Measurements from ENCODE around the gene ITIH2.
"Not testable (repeated sequence)": the region's sequence is repeated elsewhere in the genome, so short reads cannot be mapped to it uniquely, and the experiment has no call there.

ITIH2 gene

DNA sequence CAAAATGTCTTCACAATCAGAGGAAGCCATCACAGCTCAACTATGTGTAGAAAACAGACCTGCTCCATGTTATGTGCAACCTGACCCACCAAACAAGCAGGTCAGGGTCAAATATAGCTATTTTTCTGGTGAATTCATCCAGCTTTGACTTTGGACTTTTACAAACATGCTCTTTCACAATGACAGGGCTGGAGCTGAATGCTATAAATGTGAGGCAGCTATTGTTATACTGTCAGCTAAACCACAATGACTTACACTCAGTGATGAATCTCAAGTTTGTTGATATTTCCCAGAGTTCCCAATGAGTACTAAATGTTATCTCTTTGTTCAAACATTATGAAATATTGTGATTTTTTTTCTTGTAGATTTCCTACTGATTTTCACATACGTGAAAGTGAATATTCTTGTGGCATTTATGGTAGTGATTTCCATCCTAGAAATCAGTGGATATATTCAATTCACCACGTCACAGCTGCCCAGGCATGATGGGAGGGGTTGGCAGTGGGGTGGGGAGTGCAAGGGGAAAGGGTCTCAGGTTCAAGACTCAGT, 2.5 kb upstream of the ITIH2 start:
- DNase-seq: no peak

- no peak for DNase-seq
Observed at GRCh38 chr10:7701158-7701742, 1.9 kb upstream of the ITIH2 start.

DNA sequence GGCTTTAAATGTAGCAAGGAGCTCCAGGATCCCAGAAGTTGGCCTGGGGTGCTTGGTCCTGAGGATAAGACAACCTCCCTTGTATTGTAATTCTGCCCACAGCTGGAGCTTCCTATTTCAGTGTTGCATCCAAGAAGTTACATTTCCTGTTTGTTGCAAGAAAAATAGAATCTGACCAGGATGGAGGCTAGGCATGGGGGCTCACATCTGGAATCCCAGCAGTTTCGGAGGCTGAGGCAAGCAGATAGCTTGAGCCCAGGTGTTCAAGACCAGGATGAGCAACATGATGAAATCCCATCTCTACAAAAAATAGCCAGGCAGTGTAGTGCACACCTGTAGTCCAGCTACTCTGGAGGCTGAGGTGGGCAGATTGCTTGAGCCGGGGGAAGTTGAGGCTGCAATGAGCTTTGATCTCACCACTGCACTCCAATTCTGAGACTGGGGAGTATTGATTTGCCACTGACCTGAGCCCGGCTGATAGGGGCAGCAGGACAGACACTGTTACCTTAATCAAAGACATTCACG, 766 bp upstream of the ITIH2 start:
- no peak for DNase-seq

DNA sequence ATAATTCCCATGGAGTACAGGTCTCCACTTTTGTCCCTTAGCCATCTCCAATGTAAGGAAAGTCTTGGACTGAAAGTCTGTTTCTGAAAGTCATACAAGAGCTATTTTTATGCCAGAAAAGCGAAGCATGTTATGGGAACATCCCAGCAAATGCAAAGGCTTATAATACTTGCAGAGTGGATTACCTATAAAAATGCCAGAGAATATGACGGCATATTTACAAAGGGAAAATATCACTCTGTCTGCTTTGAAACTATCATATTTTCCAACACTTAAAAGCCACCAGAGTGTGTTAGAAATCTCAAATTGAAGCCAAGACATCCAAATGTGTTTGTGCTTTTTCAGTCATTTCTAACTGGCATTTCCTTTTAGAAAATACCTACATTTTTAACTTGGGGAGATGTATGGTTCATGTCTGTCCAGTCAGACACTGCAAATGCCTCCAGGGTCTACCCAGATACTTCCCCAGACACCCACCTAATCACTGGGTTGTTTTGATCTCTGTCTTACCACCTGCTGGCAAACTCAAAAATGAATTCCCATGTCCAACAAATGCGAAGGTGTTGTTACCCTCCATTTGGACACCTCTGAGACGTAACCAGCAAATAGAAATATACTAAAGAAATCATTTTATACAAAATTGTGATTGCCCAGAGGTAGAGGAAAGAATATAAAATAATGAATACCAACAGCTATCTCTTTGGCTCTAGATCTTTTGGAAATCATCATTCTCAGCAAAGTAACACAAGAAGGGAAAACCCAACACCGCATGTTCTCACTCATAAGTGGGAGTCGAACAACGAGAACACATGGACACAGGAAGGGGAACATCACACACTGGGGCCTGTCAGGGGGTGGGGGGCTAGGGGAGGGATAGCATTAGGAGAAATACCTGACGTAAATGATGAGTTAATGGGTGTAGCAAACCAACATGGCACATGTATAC, 1.2 kb downstream of the ITIH2 start:
- DNase-seq: no peak

- no peak for DNase-seq
Observed at GRCh38 chr10:7705341-7705740, 2.2 kb downstream of the ITIH2 start.

DNA sequence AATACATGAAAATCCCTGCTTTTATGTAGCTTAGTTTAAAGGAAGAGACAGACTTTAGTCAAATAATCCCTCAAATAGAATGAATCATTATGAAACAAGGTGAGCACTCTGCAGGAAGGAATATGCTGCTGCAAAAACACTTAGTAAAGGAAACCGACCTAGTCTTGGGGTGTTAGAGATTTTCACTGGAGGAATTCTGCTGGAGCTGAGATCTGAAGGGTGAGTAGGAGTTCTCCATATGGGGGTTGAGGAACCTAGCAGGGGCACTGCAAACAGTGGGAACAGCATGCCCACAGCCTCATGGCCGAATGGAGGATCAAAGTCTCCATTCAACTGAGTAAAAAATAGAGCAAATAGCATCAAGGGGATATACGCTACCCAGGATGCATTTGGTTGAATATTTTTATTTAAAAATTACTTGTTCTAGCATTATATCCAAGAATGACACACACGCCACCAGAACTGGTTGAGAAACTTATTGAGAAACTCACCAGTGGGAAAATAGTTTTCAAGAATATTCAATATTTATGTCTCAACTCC, 3.5 kb downstream of the ITIH2 start:
- DNase-seq: no peak

DNA sequence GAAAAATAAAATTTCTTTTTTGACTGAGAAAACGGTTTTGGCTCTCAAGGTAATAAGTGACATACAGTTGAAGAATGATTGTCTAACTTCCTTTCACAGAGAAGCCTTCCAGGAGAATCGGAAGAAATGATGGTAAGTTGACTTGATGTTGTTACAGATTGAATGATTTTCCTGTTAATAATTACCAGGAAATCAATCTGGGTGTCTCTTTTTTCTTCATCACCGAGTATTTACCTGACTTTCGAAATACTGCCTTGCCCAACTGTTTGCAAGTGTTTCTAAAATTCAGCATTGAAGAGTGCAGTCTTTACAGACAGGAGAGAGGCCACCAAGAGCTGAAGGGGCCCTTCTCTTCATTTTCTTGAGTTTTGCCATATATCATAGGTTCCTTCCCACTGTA, 4.0 kb downstream of the ITIH2 start:
- no peak for DNase-seq

DNA sequence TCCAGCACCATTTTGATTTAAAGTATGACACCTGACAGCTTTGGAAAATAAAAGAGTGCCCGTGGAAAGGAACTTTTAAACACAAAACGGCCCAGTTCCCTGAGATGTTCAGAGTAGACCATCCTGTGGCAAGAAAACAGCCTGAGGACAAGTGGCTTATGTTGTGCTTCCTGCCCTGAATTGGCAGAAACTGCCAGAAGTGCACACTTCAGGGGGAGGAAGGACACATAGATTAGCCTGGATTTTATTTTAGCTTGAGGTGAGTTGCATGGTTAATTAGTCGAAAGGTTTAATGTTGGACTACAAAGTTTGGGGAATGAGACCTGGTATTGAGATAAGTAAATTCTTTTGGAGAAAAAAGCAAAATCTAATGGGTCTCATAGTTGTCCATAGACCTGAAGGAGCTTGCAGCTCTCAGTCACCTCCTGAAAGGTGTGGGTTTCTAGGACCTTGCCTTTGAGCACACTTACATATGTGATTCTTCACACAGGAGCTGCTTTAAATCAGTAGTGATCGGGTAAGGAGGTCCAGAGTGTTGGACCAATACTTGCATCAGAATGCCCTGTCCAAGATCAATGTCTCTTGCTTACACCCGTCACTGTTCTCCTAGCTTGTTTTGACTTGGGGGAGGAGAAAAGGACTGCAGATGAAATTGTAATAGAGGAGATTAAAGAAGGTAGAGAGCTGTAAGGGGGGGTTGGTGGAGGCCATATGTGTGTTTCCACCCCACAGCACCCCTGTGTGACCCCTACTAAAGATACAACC, 4.9 kb downstream of the ITIH2 start:
- no peak for DNase-seq

DNA sequence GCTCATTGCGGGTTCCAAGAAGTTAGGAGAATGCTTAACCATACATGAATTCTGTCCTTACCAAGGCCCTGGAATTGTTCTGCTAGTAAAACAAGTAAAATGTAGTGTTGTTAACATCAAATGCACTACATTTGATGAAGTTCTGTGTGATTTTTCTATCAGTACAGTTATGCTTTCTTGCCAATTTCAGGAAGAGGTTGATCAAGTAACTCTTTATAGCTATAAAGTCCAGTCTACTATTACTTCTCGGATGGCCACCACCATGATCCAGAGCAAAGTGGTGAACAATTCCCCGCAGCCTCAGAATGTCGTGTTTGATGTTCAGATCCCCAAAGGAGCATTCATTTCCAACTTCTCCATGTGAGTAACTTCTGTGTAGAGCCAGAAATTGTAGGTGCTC, 5.7 kb downstream of the ITIH2 start:
- DNase-seq: no peak

DNA sequence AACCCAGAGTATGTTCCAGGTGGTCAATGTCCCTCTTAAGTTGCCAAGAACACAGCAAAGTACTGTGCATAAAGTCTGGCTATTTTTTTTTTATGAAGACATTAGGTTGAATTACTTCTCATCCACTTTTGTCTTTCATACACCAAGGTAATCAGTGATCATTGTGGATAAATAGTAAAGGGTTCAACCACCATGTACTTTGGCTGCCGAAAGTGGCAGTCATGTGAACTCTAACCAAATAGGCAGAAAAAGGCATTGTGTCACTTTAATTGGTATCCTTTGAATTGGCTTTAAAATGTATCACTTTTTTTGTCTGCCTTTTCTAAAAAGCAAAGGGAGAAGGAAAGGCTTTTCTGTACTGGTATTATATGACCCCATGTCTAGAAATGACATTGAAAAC, 7.3 kb downstream of the ITIH2 start:
- no peak for DNase-seq

DNA sequence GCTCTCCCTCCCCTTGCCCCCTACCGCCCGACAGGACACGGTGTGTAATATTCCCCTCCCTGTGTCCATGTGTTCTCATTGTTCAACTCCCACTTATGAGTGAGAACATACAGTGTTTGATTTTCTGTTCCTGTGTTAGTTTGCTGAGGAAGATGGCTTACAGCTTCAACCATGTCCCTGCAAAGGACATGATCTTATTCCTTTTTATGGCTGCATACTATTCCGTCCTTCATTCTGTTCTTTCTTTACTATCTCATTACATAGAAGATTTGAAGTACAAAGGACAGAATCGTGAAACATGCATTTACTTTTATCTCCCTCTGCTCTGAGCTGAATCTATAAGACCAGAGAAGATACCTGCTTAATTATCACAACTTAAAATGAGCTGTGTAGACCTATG, 8.0 kb downstream of the ITIH2 start:
- not testable (repeated sequence) for DNase-seq

- DNase-seq: no peak
Observed at GRCh38 chr10:7715515-7715914, 12.4 kb downstream of the ITIH2 start.

DNA sequence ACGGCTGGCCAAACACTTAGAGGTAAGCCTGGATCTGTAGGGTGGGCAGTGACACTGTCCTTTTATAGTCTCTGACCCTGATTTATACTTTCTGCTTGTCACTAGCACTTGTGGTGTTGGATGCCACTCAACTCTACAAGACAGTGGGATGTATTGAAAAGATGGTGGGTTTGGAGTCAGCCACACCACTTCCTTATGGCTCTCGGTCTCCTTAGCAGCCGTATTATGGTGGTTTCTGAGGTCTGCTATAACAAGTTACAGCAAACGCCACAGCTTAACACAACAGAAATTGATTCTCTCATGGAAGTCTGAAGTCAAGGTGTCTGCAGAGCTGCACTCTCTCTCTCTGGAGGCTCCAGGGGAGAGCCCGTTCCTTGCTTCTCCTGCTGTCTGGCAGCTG, 14.7 kb downstream of the ITIH2 start:
- DNase-seq: no peak

DNA sequence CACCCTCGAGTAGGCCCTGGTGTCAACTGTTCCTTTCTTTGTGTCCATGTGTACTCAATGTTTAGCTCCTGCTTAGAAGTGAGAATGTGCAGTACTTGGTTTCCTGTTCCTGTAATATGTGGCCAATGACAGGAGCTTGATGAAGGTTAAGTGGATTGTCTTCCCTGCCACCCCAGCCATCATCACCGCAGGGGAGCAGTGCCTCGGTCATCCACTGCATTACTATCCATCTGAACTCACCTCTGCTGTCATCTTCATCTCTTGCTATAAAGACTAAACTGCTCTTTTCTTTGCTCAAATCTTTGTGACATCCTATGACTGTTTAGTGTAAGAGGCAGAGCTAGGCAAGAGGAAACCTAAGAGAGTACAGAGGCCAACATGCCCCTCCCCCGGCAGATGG, 15.6 kb downstream of the ITIH2 start:
- no peak for DNase-seq

GRCh38 chr10:7720478-7720877, 17.4 kb downstream of the ITIH2 start:
- no peak for DNase-seq

DNA sequence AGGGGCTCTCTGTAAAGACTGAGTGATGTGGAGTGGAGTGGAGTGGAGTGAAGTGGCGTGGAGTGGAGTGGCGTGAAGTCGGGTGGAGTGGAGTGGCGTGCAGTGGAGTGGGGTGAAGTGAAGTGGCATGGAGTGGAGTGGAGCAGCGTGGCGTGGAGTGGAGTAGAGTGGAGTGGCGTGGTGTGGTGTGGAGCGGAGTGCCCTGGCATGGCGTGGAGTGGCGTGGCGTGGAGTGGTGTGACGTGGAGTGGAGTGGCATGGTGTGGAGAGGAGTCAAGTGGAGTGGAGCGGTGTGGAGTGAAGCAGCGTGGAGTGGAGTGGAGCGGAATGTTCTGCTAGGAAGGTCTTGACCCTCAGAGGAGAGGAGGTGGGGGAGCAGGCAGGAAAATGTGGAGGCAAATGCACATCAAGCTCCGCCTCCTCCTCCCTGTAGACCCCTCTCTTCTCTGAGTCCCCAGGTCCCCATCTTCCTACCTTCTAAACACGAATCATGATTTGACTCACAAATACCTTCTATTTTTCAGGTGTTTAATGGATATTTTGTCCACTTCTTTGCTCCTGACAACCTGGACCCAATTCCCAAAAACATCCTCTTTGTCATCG, 19.9 kb downstream of the ITIH2 start:
- DNase-seq: no peak

DNA sequence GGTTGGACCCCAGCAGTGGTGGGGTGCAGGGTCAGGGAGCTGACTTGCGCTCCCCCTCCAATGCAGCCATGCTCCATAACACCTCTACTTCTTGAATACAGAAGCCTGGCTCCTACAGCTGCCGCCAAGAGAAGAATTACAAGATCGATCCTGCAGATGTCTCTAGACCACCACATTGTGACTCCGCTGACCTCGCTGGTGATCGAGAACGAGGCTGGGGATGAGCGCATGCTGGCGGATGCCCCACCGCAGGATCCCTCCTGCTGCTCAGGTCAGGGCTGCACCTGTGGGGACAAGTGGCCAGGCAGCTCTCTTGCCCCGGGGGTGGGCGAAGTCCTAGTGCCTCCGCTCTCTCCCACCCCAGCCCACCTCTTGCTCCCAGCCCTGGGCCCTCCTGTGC, 31.7 kb downstream of the ITIH2 start:
- no peak for DNase-seq

- no peak for DNase-seq
Observed at GRCh38 chr10:7738536-7739407, 35.7 kb downstream of the ITIH2 start.

DNA sequence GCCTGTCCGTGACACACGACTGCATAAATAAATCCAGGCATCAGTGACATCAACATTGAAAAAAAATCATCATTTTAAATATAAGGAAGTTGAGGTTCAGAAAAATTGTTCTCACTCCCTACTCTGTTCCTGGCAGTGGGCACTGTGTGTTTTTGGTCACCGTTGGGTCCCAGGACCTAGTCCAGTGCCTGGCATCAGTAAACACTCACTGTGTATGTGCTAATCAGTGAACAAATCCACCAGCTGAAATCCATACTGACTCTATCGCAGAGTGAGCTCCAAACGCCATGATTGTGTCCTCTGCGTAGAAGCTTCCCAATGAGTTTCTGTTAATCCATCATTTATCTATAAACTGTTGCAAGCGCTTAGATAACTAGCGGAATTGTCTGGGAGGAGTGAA, 41.2 kb downstream of the ITIH2 start:
- DNase-seq: no peak

GRCh38 chr10:7748637-7749036, 45.5 kb downstream of the ITIH2 start:
- not testable (repeated sequence) for DNase-seq

DNA sequence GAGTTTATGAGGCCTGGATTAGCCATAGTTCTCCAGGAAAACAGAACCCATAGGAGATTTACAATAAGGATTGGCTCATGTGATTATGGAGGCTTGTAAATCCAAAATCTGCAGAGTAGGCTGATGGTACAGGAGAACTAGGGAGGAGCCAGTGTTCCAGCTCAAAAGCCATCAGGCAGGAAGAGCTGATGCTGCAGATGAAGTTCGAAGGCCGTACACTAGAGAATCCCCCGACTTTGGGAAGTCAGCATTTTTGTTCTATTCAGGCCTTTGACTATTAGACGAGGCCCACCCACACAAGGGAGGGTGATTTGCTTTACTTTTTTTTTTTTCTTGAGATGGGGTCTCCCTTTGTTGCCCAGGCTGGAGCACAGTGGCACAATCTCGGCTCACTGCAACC, 47.1 kb downstream of the ITIH2 start:
- no peak for DNase-seq

Measured in cortex of kidney (tissue), 1 donor.